ENCODE data around the gene PSMF1. TPM values are rescaled to one million over a fixed set of nuclear protein-coding genes. Genes with fewer than 3 reads are reported as not detected.

Gene PSMF1
- total and polyA plus RNA-seq, 2 of the 13 experiments (the other 11 are each of a cell fraction or from before 2014, with no cell fraction given), result 82.5 to 86.0 TPM

- TF ChIP-seq ARID5B (CRISPR knock-in tag; IDR thresholded peaks at IDR 0.05), result peak; percentile 40; the same call in 1 of the 2 replicates
- no peak for TF ChIP-seq ZNF564 (CRISPR knock-in tag; IDR thresholded peaks at IDR 0.05)
- peak; percentile 39; the same call in 1 of the 2 replicates for TF ChIP-seq HNF4A (CRISPR knock-in tag; IDR thresholded peaks at IDR 0.05)
- no peak for TF ChIP-seq ZNF33B (CRISPR knock-in tag; IDR thresholded peaks at IDR 0.05)
- TF ChIP-seq ZNF10 (CRISPR knock-in tag; IDR thresholded peaks at IDR 0.05; ENCODE audit: borderline replicate concordance, low read depth), result no peak
- no peak for TF ChIP-seq ELF3 (CRISPR knock-in tag; IDR thresholded peaks at IDR 0.05)
- peak; percentile 18 for TF ChIP-seq TEAD3 (CRISPR knock-in tag; optimal IDR thresholded peaks at IDR 0.05; ENCODE audit: borderline replicate concordance)
- no peak for TF ChIP-seq HNRNPH1 (optimal IDR thresholded peaks at IDR 0.05; ENCODE audit: low read depth, low read length)
- TF ChIP-seq MYC (CRISPR knock-in tag; IDR thresholded peaks at IDR 0.05; ENCODE audit: borderline replicate concordance), result no peak
- TF ChIP-seq JDP2 (CRISPR knock-in tag; IDR thresholded peaks at IDR 0.05; ENCODE audit: borderline replicate concordance), result no peak
- no peak for TF ChIP-seq ZNF142 (CRISPR knock-in tag; IDR thresholded peaks at IDR 0.05)
- TF ChIP-seq ZNF496 (CRISPR knock-in tag; IDR thresholded peaks at IDR 0.05; ENCODE audit: insufficient replicate concordance), result no peak
- TF ChIP-seq ZNF781 (CRISPR knock-in tag; IDR thresholded peaks at IDR 0.05; ENCODE audit: borderline replicate concordance, not compliant biosample characterization), result no peak
- no peak for TF ChIP-seq MYNN (CRISPR knock-in tag; IDR thresholded peaks at IDR 0.05; ENCODE audit: low read depth)
- TF ChIP-seq ATF7 (IDR thresholded peaks at IDR 0.05), result no peak
- no peak for TF ChIP-seq ATF7 (CRISPR knock-in tag; IDR thresholded peaks at IDR 0.05)
- TF ChIP-seq PTBP1 (IDR thresholded peaks at IDR 0.05; ENCODE audit: low read depth, low read length, poor library complexity, severe bottlenecking), result no peak
- no peak for TF ChIP-seq ZBTB49 (CRISPR knock-in tag; IDR thresholded peaks at IDR 0.05; ENCODE audit: borderline replicate concordance)
- no peak for TF ChIP-seq TARDBP (CRISPR knock-in tag; IDR thresholded peaks at IDR 0.05)
- TF ChIP-seq ZNF256 (CRISPR knock-in tag; conservative IDR thresholded peaks at IDR 0.05), result no peak
Measured at GRCh38 chr20:1150218-1150617, 31.8 kb downstream of the PSMF1 start (continued).
